Loucy (cell line): ENCODE measurements around the gene SLITRK2.

Experiments used
- H2AFZ ChIP-seq: fragments of 200-600 bp; sonication (generic); 2 replicates; pipeline ENCODE4 v1.6.0; 2016; ENCODE audit warnings: antibody characterized with exemption, mild to moderate bottlenecking, low read length, moderate library complexity
- H3F3A ChIP-seq: fragments of 200-600 bp; 2 replicates; pipeline ENCODE4 v1.6.0; 2016; ENCODE audit warnings: antibody characterized with exemption, low read depth, mild to moderate bottlenecking
- H3K27me3 ChIP-seq: fragments of 200-600 bp; sonication (generic); 2 replicates; pipeline ENCODE4 v1.6.1; 2014; ENCODE audit warnings: low read length, mild to moderate bottlenecking; ENCODE audit not compliant: insufficient read depth, poor library complexity, severe bottlenecking
- H3K36me3 ChIP-seq: fragments of 200-600 bp; sonication (generic); 2 replicates; pipeline ENCODE4 v1.6.1; 2016; ENCODE audit warnings: low read length; ENCODE audit not compliant: insufficient read depth
- H3K4me1 ChIP-seq: fragments of 200-600 bp; sonication (generic); 2 replicates; pipeline ENCODE4 v1.5.1; 2014; ENCODE audit warnings: low read length, mild to moderate bottlenecking; ENCODE audit not compliant: insufficient read depth, poor library complexity, severe bottlenecking
- H3K4me2 ChIP-seq: fragments of 200-600 bp; sonication (generic); 2 replicates; pipeline ENCODE4 v1.6.0; 2014; ENCODE audit warnings: antibody characterized with exemption, low read length, low read depth, mild to moderate bottlenecking; ENCODE audit not compliant: poor library complexity, severe bottlenecking
- H3K4me3 ChIP-seq: fragments of 200-600 bp; sonication (generic); 2 replicates; pipeline ENCODE4 v1.5.1; 2014; ENCODE audit warnings: low read length, mild to moderate bottlenecking, mixed read lengths; ENCODE audit not compliant: poor library complexity, severe bottlenecking
- H3K79me2 ChIP-seq: fragments of 200-600 bp; sonication (generic); 2 replicates; pipeline ENCODE4 v1.6.1; 2014; ENCODE audit warnings: low read length; ENCODE audit not compliant: insufficient read depth
- H3K9ac ChIP-seq: fragments of 200-600 bp; sonication (generic); 2 replicates; pipeline ENCODE4 v1.6.0; 2014; ENCODE audit warnings: mild to moderate bottlenecking, low read depth, low read length, moderate library complexity; ENCODE audit not compliant: poor library complexity, severe bottlenecking
- H3K9me2 ChIP-seq: fragments of 200-600 bp; sonication (generic); replicated peaks from 2 replicates; pipeline ENCODE4 v1.6.1; 2016; ENCODE audit warnings: low read depth, low read length, mixed read lengths
- H3K9me3 ChIP-seq: fragments of 200-600 bp; sonication (generic); 2 replicates; pipeline ENCODE4 v1.6.1; 2014; ENCODE audit warnings: mild to moderate bottlenecking, antibody characterized with exemption, low read length, low read depth; ENCODE audit not compliant: insufficient read depth
- H4K20me1 ChIP-seq: fragments of 200-600 bp; sonication (generic); 2 replicates; pipeline ENCODE4 v1.6.0; 2014; ENCODE audit warnings: antibody characterized with exemption, low read length, mild to moderate bottlenecking; ENCODE audit not compliant: insufficient read depth, poor library complexity, severe bottlenecking
- EZH2phosphoT487 ChIP-seq: fragments of 200-600 bp; IDR thresholded peaks from 2 replicates; pipeline ENCODE4 v1.6.1; 2018; ENCODE audit warnings: antibody characterized with exemption, mild to moderate bottlenecking, moderate library complexity, borderline replicate concordance
- TF ChIP-seq, protein P1 (sequence below): fragments of 200-600 bp; sonication (generic); conservative IDR thresholded peaks from 2 replicates; pipeline ENCODE4 v1.5.1; 2014; ENCODE audit warnings: mild to moderate bottlenecking, antibody characterized with exemption, low read length

Gene SLITRK2

GRCh38 chrX:145826466-145826865 is 8.8 kb downstream of the SLITRK2 start:
- H3K9ac ChIP-seq = no peak overlapping the region
- H3F3A ChIP-seq = no peaks in the 10 kb centered on the region
- no peaks in the 10 kb centered on the region for H3K9me3 ChIP-seq
- no peak overlapping the region for H3K4me3 ChIP-seq
- H3K4me1 ChIP-seq = no peaks in the 10 kb centered on the region
- H3K79me2 ChIP-seq = no peaks in the 10 kb centered on the region
- no peaks in the 10 kb centered on the region for H3K9me2 ChIP-seq
- no peak overlapping the region for H2AFZ ChIP-seq
- TF ChIP-seq, protein P1, sequence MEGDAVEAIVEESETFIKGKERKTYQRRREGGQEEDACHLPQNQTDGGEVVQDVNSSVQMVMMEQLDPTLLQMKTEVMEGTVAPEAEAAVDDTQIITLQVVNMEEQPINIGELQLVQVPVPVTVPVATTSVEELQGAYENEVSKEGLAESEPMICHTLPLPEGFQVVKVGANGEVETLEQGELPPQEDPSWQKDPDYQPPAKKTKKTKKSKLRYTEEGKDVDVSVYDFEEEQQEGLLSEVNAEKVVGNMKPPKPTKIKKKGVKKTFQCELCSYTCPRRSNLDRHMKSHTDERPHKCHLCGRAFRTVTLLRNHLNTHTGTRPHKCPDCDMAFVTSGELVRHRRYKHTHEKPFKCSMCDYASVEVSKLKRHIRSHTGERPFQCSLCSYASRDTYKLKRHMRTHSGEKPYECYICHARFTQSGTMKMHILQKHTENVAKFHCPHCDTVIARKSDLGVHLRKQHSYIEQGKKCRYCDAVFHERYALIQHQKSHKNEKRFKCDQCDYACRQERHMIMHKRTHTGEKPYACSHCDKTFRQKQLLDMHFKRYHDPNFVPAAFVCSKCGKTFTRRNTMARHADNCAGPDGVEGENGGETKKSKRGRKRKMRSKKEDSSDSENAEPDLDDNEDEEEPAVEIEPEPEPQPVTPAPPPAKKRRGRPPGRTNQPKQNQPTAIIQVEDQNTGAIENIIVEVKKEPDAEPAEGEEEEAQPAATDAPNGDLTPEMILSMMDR = no peak
- no peak for TF ChIP-seq EZH2phosphoT487
- no peaks in the 10 kb centered on the region for H4K20me1 ChIP-seq
- no peak overlapping the region for H3K4me2 ChIP-seq
- no peaks in the 10 kb centered on the region for H3K36me3 ChIP-seq
- no peaks in the 10 kb centered on the region for H3K27me3 ChIP-seq

DNA sequence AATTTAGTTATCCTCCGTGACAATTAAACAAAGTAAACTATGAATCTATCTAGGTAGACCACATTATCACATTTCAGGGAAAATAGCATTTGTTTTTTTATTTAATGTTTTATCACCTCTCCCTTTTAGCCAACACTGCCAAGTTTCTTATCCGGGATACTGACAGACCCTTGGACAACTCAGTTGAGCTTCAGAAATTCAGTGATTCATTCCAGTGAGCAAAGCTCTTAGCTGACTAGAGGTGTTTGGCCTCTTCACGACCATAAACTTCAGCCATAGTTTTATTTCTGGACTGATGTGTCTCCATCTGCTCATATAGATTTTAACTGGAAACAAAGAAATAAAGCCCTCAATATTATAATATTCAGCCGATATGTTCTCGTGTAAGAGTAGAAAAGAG is 15.2 kb downstream of the SLITRK2 start:
- H3K9me3 ChIP-seq = no peaks in the 10 kb centered on the region
- TF ChIP-seq, protein P1 = no peak
- TF ChIP-seq EZH2phosphoT487 = no peak
- H3F3A ChIP-seq = no peaks in the 10 kb centered on the region
- H3K36me3 ChIP-seq = no peaks in the 10 kb centered on the region
- no peaks in the 10 kb centered on the region for H3K27me3 ChIP-seq
- H3K9me2 ChIP-seq = no peaks in the 10 kb centered on the region
- no peaks in the 10 kb centered on the region for H4K20me1 ChIP-seq
- H2AFZ ChIP-seq = no peak overlapping the region
- H3K4me3 ChIP-seq = no peak overlapping the region
- H3K9ac ChIP-seq = no peak overlapping the region
- H3K4me2 ChIP-seq = no peak overlapping the region
- no peaks in the 10 kb centered on the region for H3K79me2 ChIP-seq
- H3K4me1 ChIP-seq = no peaks in the 10 kb centered on the region

GRCh38 chrX:145840531-145840930 is 22.9 kb downstream of the SLITRK2 start:
- no peaks in the 10 kb centered on the region for H3K4me1 ChIP-seq
- no peaks in the 10 kb centered on the region for H4K20me1 ChIP-seq
- no peaks in the 10 kb centered on the region for H3K27me3 ChIP-seq
- H3K79me2 ChIP-seq = no peaks in the 10 kb centered on the region
- H3K9me3 ChIP-seq = no peaks in the 10 kb centered on the region
- no peak overlapping the region for H3K4me2 ChIP-seq
- H3K36me3 ChIP-seq = no peaks in the 10 kb centered on the region
- no peaks in the 10 kb centered on the region for H3F3A ChIP-seq
- no peak overlapping the region for H3K9ac ChIP-seq
- no peak overlapping the region for H2AFZ ChIP-seq
- H3K4me3 ChIP-seq = no peak overlapping the region
- no peak for TF ChIP-seq EZH2phosphoT487
- TF ChIP-seq, protein P1 = no peak
- no peaks in the 10 kb centered on the region for H3K9me2 ChIP-seq
